HUES48 (cell line): ENCODE data around the gene OR5C1.

Source experiments
- H3K27ac ChIP-seq: one replicate; pipeline ENCODE4 v1.7.0; 2013; ENCODE audit warnings: low read depth, low read length, inconsistent platforms
- H3K27me3 ChIP-seq: 2 replicates; pipeline ENCODE4 v1.6.1; 2013; ENCODE audit warnings: mild to moderate bottlenecking, low read length; ENCODE audit not compliant: control insufficient read depth, insufficient read depth
- H3K36me3 ChIP-seq: 2 replicates; pipeline ENCODE4 v1.6.1; 2013; ENCODE audit warnings: low read length; ENCODE audit not compliant: control insufficient read depth, insufficient read depth
- H3K4me1 ChIP-seq: 2 replicates; pipeline ENCODE4 v1.6.1; 2013; ENCODE audit warnings: mild to moderate bottlenecking, low read length; ENCODE audit not compliant: control insufficient read depth, insufficient read depth
- H3K4me3 ChIP-seq: 2 replicates; pipeline ENCODE4 v1.5.1; 2013; ENCODE audit warnings: mild to moderate bottlenecking, low read depth, low read length
- H3K9ac ChIP-seq: 2 replicates; pipeline ENCODE4 v1.6.1; 2013; ENCODE audit warnings: mild to moderate bottlenecking, low read depth, low read length, moderate library complexity
- H3K9me3 ChIP-seq: 2 replicates; pipeline ENCODE4 v1.6.1; 2013; ENCODE audit warnings: low read length; ENCODE audit not compliant: control insufficient read depth, insufficient read depth

The OR5C1 gene

GRCh38 chr9:122788831-122789230, at the start of gene OR5C1:
OR5C1 (plus strand) TSS chr9:122788933; CDS start chr9:122788933, 0 bp downstream.
- H3K4me1 ChIP-seq = no peaks in the 10 kb centered on the region
- no peaks in the 10 kb centered on the region for H3K36me3 ChIP-seq
- no peak within 1 kb of the TSS for H3K27ac ChIP-seq
- H3K4me3 ChIP-seq = no peak within 1 kb of the TSS
- H3K9ac ChIP-seq = no peak within 1 kb of the TSS
- H3K9me3 ChIP-seq = peaks cover 39% of the 10 kb centered on the region
- H3K27me3 ChIP-seq = no peaks in the 10 kb centered on the region

- no peaks in the 10 kb centered on the region for H3K27me3 ChIP-seq
- H3K4me1 ChIP-seq = no peaks in the 10 kb centered on the region
These were observed 46.7 kb upstream of the OR5C1 start, which contains the start of gene OR1L6 for GRCh38 chr9:122742003-122742402. OR1L6 (plus strand) TSS chr9:122742303; CDS start chr9:122749848, 7,545 bp downstream.

GRCh38 chr9:122754825-122755224, 33.9 kb upstream of the OR5C1 start:
- peaks cover 84% of the 10 kb centered on the region for H3K9me3 ChIP-seq
- H3K27ac ChIP-seq = no peak overlapping the region
- no peaks in the 10 kb centered on the region for H3K4me1 ChIP-seq
- H3K4me3 ChIP-seq = no peak overlapping the region
- H3K36me3 ChIP-seq = no peaks in the 10 kb centered on the region
- no peak overlapping the region for H3K9ac ChIP-seq
- H3K27me3 ChIP-seq = no peaks in the 10 kb centered on the region

More at GRCh38 chr9:122742003-122742402, 46.7 kb upstream of the OR5C1 start, which contains the start of gene OR1L6:
- Histone ChIP-seq H3K4me3 (no peak within 1 kb of the TSS), H3K9me3 (peaks cover 78% of the 10 kb centered on the region), H3K27ac (no peak within 1 kb of the TSS), H3K36me3 (no peaks in the 10 kb centered on the region), H3K9ac (no peak within 1 kb of the TSS)

GRCh38 chr9:122767817-122768216, 20.9 kb upstream of the OR5C1 start:
- Histone ChIP-seq H3K27ac (no peak overlapping the region), H3K27me3 (no peaks in the 10 kb centered on the region), H3K9me3 (peaks cover 34% of the 10 kb centered on the region), H3K9ac (no peak overlapping the region), H3K36me3 (no peaks in the 10 kb centered on the region), H3K4me1 (no peaks in the 10 kb centered on the region), H3K4me3 (no peak overlapping the region)

GRCh38 chr9:122777052-122777451, 11.7 kb upstream of the OR5C1 start:
- H3K9me3 ChIP-seq = peaks cover 33% of the 10 kb centered on the region
- no peak overlapping the region for H3K27ac ChIP-seq
- no peaks in the 10 kb centered on the region for H3K36me3 ChIP-seq
- H3K4me3 ChIP-seq = no peak overlapping the region
- H3K9ac ChIP-seq = no peak overlapping the region
- no peaks in the 10 kb centered on the region for H3K27me3 ChIP-seq
- H3K4me1 ChIP-seq = no peaks in the 10 kb centered on the region

GRCh38 chr9:122777935-122778627, 10.7 kb upstream of the OR5C1 start:
- Histone ChIP-seq H3K4me1 (no peaks in the 10 kb centered on the region), H3K9ac (no peak overlapping the region), H3K4me3 (no peak overlapping the region), H3K9me3 (peaks cover 32% of the 10 kb centered on the region), H3K27me3 (no peaks in the 10 kb centered on the region), H3K27ac (no peak overlapping the region), H3K36me3 (no peaks in the 10 kb centered on the region)

- H3K27ac ChIP-seq = no peak overlapping the region
These were observed 9.6 kb upstream of the OR5C1 start for GRCh38 chr9:122779181-122779580.

GRCh38 chr9:122780026-122780425, 8.7 kb upstream of the OR5C1 start:
- no peak overlapping the region for H3K9ac ChIP-seq
- H3K4me1 ChIP-seq = no peaks in the 10 kb centered on the region
- no peak overlapping the region for H3K27ac ChIP-seq
- peaks cover 25% of the 10 kb centered on the region for H3K9me3 ChIP-seq
- H3K27me3 ChIP-seq = no peaks in the 10 kb centered on the region
- H3K36me3 ChIP-seq = no peaks in the 10 kb centered on the region
- no peak overlapping the region for H3K4me3 ChIP-seq

More at GRCh38 chr9:122779181-122779580, 9.6 kb upstream of the OR5C1 start:
- H3K27me3 ChIP-seq = no peaks in the 10 kb centered on the region
- no peak overlapping the region for H3K4me3 ChIP-seq
- H3K9me3 ChIP-seq = peaks cover 23% of the 10 kb centered on the region
- no peak overlapping the region for H3K9ac ChIP-seq
- H3K4me1 ChIP-seq = no peaks in the 10 kb centered on the region
- H3K36me3 ChIP-seq = no peaks in the 10 kb centered on the region

GRCh38 chr9:122781671-122782070, 7.1 kb upstream of the OR5C1 start:
- H3K9me3 ChIP-seq = peaks cover 23% of the 10 kb centered on the region
- no peak overlapping the region for H3K4me3 ChIP-seq
- no peaks in the 10 kb centered on the region for H3K27me3 ChIP-seq
- no peaks in the 10 kb centered on the region for H3K4me1 ChIP-seq
- H3K36me3 ChIP-seq = no peaks in the 10 kb centered on the region
- no peak overlapping the region for H3K9ac ChIP-seq
- H3K27ac ChIP-seq = no peak overlapping the region

- Histone ChIP-seq H3K9ac (no peak overlapping the region), H3K36me3 (no peaks in the 10 kb centered on the region), H3K27ac (no peak overlapping the region), H3K27me3 (no peaks in the 10 kb centered on the region), H3K9me3 (peaks cover 21% of the 10 kb centered on the region), H3K4me1 (no peaks in the 10 kb centered on the region), H3K4me3 (no peak overlapping the region)
These were observed 3.5 kb upstream of the OR5C1 start for GRCh38 chr9:122785269-122785668.

- peaks cover 22% of the 10 kb centered on the region for H3K9me3 ChIP-seq
- H3K4me3 ChIP-seq = no peak overlapping the region
- no peak overlapping the region for H3K27ac ChIP-seq
These were observed 2.4 kb upstream of the OR5C1 start for GRCh38 chr9:122786338-122786737.

More at GRCh38 chr9:122786338-122786737, 2.4 kb upstream of the OR5C1 start:
- Histone ChIP-seq H3K4me1 (no peaks in the 10 kb centered on the region), H3K9ac (no peak overlapping the region), H3K27me3 (no peaks in the 10 kb centered on the region), H3K36me3 (no peaks in the 10 kb centered on the region)
